Mesendoderm (in vitro differentiated cells): ENCODE data around the gene MYOD1.
A peak's percentile ranks its signal among the peaks of the same experiment; 100 is the strongest.

Experiments
- DNase-seq: peaks from one replicate; pipeline ENCODE4 v3.0.0; 2013
- H2AK5ac ChIP-seq: 2 replicates; pipeline ENCODE4 v1.6.1; 2013; ENCODE audit warnings: low read length, inconsistent platforms
- H2BK120ac ChIP-seq: 2 replicates; pipeline ENCODE4 v1.6.1; 2013; ENCODE audit warnings: low read depth, mild to moderate bottlenecking, low read length, moderate library complexity, mixed read lengths
- H2BK15ac ChIP-seq: replicated peaks from 2 replicates; pipeline ENCODE4 v1.6.1; 2013; ENCODE audit warnings: low read depth, mild to moderate bottlenecking, moderate library complexity
- H2BK5ac ChIP-seq: 2 replicates; pipeline ENCODE4 v1.6.1; 2013; ENCODE audit warnings: low read length, inconsistent platforms
- H3K18ac ChIP-seq: 2 replicates; pipeline ENCODE4 v1.6.1; 2013; ENCODE audit warnings: mild to moderate bottlenecking, low read length, mixed read lengths
- H3K23ac ChIP-seq: one replicate; pipeline ENCODE4 v1.6.1; 2013; ENCODE audit warnings: low read length
- H3K27ac ChIP-seq: 2 replicates; pipeline ENCODE4 v1.5.1; 2013; ENCODE audit warnings: low read depth, mild to moderate bottlenecking, inconsistent platforms, low read length, moderate library complexity
- H3K27me3 ChIP-seq: 2 replicates; pipeline ENCODE4 v1.6.1; 2013; ENCODE audit warnings: low read length, control low read depth, mild to moderate bottlenecking, inconsistent platforms; ENCODE audit not compliant: insufficient read depth, poor library complexity
- H3K36me3 ChIP-seq: 2 replicates; pipeline ENCODE4 v1.6.1; 2013; ENCODE audit warnings: low read length, inconsistent platforms; ENCODE audit not compliant: control insufficient read depth, insufficient read depth
- H3K4ac ChIP-seq: one replicate; pipeline ENCODE4 v1.6.1; 2013; ENCODE audit warnings: low read depth, mild to moderate bottlenecking, low read length, moderate library complexity
- H3K4me1 ChIP-seq: 2 replicates; pipeline ENCODE4 v1.6.1; 2013; ENCODE audit warnings: low read depth, low read length, inconsistent platforms; ENCODE audit not compliant: control insufficient read depth
- H3K4me2 ChIP-seq: 2 replicates; pipeline ENCODE4 v1.6.1; 2013; ENCODE audit warnings: low read length
- H3K4me3 ChIP-seq: 2 replicates; pipeline ENCODE4 v1.5.1; 2013; ENCODE audit warnings: mild to moderate bottlenecking, low read length
- H3K56ac ChIP-seq: one replicate; pipeline ENCODE4 v1.6.1; 2013; ENCODE audit warnings: low read length
- H3K79me1 ChIP-seq: 2 replicates; pipeline ENCODE4 v1.6.1; 2013; ENCODE audit warnings: low read length, inconsistent platforms
- H3K79me2 ChIP-seq: 2 replicates; pipeline ENCODE4 v1.6.1; 2013; ENCODE audit warnings: mild to moderate bottlenecking, low read length; ENCODE audit not compliant: control insufficient read depth, insufficient read depth
- H3K9ac ChIP-seq: 2 replicates; pipeline ENCODE4 v1.6.1; 2013; ENCODE audit warnings: low read length, inconsistent platforms
- H4K5ac ChIP-seq: one replicate; pipeline ENCODE4 v1.6.1; 2013; ENCODE audit warnings: low read length
- H4K8ac ChIP-seq: one replicate; pipeline ENCODE4 v1.6.1; 2013; ENCODE audit warnings: low read depth, mild to moderate bottlenecking, control low read depth, low read length, moderate library complexity
- WGBS: extraction: QIAGEN DNeasy Blood & Tissue Kit; methylation state at CpG from one replicate; pipeline ENCODE4 v1.1.7; 2013; ENCODE audit warnings: low lambda C conversion rate, missing lambda C conversion rate; ENCODE audit not compliant: insufficient coverage; ENCODE audit errors: extremely low coverage; 5-methylcytosine and 5-hydroxymethylcytosine counted together

MYOD1 gene

GRCh38 chr11:17718015-17718414 lies 1.4 kb upstream of the MYOD1 start:
- Histone ChIP-seq H2BK120ac (no peak overlapping the region), H4K5ac (no peak overlapping the region), H3K36me3 (no peaks in the 10 kb centered on the region), H3K27ac (no peak overlapping the region), H3K18ac (no peak overlapping the region), H3K4ac (no peak overlapping the region), H2BK5ac (no peak overlapping the region), H2AK5ac (no peak overlapping the region), H3K79me2 (no peaks in the 10 kb centered on the region), H4K8ac (no peak overlapping the region), H2BK15ac (no peak overlapping the region), H3K56ac (no peak overlapping the region), H3K4me1 (no peaks in the 10 kb centered on the region), H3K4me3 (no peak overlapping the region), H3K9ac (no peak overlapping the region), H3K79me1 (no peaks in the 10 kb centered on the region), H3K27me3 (peaks cover 59% of the 10 kb centered on the region), H3K23ac (no peak overlapping the region), H3K4me2 (no peak overlapping the region)
- DNase-seq = no peak
- no CpG with 5 or more reads among the region's 7 CpGs for WGBS

- no peak overlapping the region for H3K27ac ChIP-seq
- WGBS = no CpG with 5 or more reads among the region's 16 CpGs
- H2AK5ac ChIP-seq = no peak overlapping the region
- H2BK15ac ChIP-seq = no peak overlapping the region
- H3K4ac ChIP-seq = no peak overlapping the region
- peak overlapping the region; percentile 56 for H3K4me2 ChIP-seq
- no peak overlapping the region for H3K4me3 ChIP-seq
- no peak overlapping the region for H3K56ac ChIP-seq
- no peaks in the 10 kb centered on the region for H3K36me3 ChIP-seq
- peaks cover 59% of the 10 kb centered on the region for H3K27me3 ChIP-seq
- H3K23ac ChIP-seq = no peak overlapping the region
- H3K79me1 ChIP-seq = no peaks in the 10 kb centered on the region
- H3K79me2 ChIP-seq = no peaks in the 10 kb centered on the region
- no peak overlapping the region for H4K5ac ChIP-seq
- no peaks in the 10 kb centered on the region for H3K4me1 ChIP-seq
- H2BK5ac ChIP-seq = no peak overlapping the region
- no peak overlapping the region for H3K18ac ChIP-seq
- no peak overlapping the region for H4K8ac ChIP-seq
- no peak overlapping the region for H2BK120ac ChIP-seq
- peak; percentile 31 for DNase-seq
- no peak overlapping the region for H3K9ac ChIP-seq
Measured at GRCh38 chr11:17718510-17718962, 835 bp upstream of the MYOD1 start.

- Histone ChIP-seq H3K79me2 (no peaks in the 10 kb centered on the region), H3K4me3 (no peak overlapping the region), H2BK15ac (no peak overlapping the region), H3K18ac (no peak overlapping the region), H3K4ac (no peak overlapping the region), H3K9ac (no peak overlapping the region), H4K5ac (no peak overlapping the region), H4K8ac (no peak overlapping the region), H3K27me3 (peaks cover 56% of the 10 kb centered on the region), H3K4me2 (peak overlapping the region; percentile 56), H3K23ac (no peak overlapping the region), H3K4me1 (no peaks in the 10 kb centered on the region), H3K79me1 (no peaks in the 10 kb centered on the region), H3K36me3 (no peaks in the 10 kb centered on the region), H3K56ac (no peak overlapping the region), H3K27ac (no peak overlapping the region), H2AK5ac (no peak overlapping the region), H2BK120ac (no peak overlapping the region), H2BK5ac (no peak overlapping the region)
- WGBS = no CpG with 5 or more reads among the region's 85 CpGs
- peak; percentile 80 for DNase-seq
Measured at GRCh38 chr11:17719938-17720795, 796 bp downstream of the MYOD1 start.

- Histone ChIP-seq H4K8ac (no peak overlapping the region), H3K27me3 (peaks cover 56% of the 10 kb centered on the region), H3K4me3 (no peak overlapping the region), H2BK5ac (no peak overlapping the region), H3K36me3 (no peaks in the 10 kb centered on the region), H2BK15ac (no peak overlapping the region), H3K79me1 (no peaks in the 10 kb centered on the region), H3K23ac (no peak overlapping the region), H3K56ac (no peak overlapping the region), H3K4ac (no peak overlapping the region), H2AK5ac (no peak overlapping the region), H3K79me2 (no peaks in the 10 kb centered on the region), H2BK120ac (no peak overlapping the region), H3K4me1 (no peaks in the 10 kb centered on the region), H3K18ac (no peak overlapping the region), H3K4me2 (peak overlapping the region; percentile 18), H3K9ac (no peak overlapping the region), H3K27ac (no peak overlapping the region), H4K5ac (no peak overlapping the region)
- no CpG with 5 or more reads among the region's 24 CpGs for WGBS
- DNase-seq = peak; percentile 35
Measured at GRCh38 chr11:17720796-17721171, 1.4 kb downstream of the MYOD1 start.

- H3K23ac ChIP-seq = no peak overlapping the region
- H3K4ac ChIP-seq = no peak overlapping the region
- H3K4me2 ChIP-seq = no peak overlapping the region
- no peaks in the 10 kb centered on the region for H3K4me1 ChIP-seq
- H2BK15ac ChIP-seq = no peak overlapping the region
- no peak overlapping the region for H3K56ac ChIP-seq
- no peak overlapping the region for H4K8ac ChIP-seq
- no peak overlapping the region for H2AK5ac ChIP-seq
- no peak overlapping the region for H4K5ac ChIP-seq
- H3K18ac ChIP-seq = no peak overlapping the region
- no peaks in the 10 kb centered on the region for H3K79me1 ChIP-seq
- WGBS = no CpG with 5 or more reads among the region's 56 CpGs
- no peak overlapping the region for H2BK5ac ChIP-seq
- no peak overlapping the region for H2BK120ac ChIP-seq
- DNase-seq = no peak
- H3K4me3 ChIP-seq = no peak overlapping the region
- no peak overlapping the region for H3K27ac ChIP-seq
- peaks cover 51% of the 10 kb centered on the region for H3K27me3 ChIP-seq
- H3K36me3 ChIP-seq = no peaks in the 10 kb centered on the region
- H3K9ac ChIP-seq = no peak overlapping the region
- no peaks in the 10 kb centered on the region for H3K79me2 ChIP-seq
Measured at GRCh38 chr11:17721242-17721999, 2.0 kb downstream of the MYOD1 start.
